ENCODE data around the gene KATNB1. TPM values are rescaled to one million over a fixed set of nuclear protein-coding genes. Genes with fewer than 3 reads are reported as not detected.

Gene KATNB1
- total RNA-seq, 1 experiment from 2014 or later = 37.7 TPM

DNA sequence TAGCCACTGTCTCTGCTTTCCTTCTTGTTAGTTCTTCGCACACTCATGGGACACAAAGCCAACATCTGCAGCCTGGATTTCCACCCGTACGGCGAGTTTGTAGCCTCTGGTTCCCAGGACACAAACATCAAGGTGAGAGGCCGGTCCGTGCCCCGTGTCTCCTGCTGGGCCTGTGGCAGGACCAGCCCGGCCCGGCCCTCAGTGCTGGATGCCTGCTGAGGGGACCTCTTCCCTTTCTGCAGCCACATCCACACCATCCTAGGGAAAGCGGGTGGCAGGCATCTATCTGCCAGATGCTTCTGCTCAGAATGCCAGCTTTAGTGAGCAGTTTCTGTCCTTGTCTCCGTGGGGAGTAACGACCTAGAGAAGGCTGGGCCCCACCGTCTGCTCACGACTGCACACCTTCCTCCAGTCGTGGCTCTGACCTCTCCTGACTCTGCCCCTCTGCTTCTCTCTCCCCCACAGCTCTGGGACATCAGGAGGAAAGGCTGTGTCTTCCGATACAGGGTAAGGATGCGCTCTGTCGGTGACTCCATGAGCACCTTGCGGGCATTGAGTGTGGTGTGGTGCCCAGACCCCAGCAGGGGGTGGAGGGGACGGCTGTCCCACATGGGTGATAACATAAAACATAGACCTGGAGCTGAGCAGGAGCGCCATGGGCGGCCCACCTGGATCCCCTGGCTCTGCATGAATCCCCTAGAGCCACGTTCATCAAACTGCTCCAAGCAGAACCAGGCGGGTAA lies 15.4 kb downstream of the KATNB1 start:
- Histone ChIP-seq H3K27me3 (ENCODE audit: low read length) (no peaks in the 10 kb centered on the region), H3F3A (ENCODE audit: low read length, unreplicated experiment) (no peaks in the 10 kb centered on the region), H2AFZ (ENCODE audit: low read length) (no peak overlapping the region), H3K79me2 (ENCODE audit: low read length) (no peaks in the 10 kb centered on the region), H3K4me3 (ENCODE audit: low read length) (no peak overlapping the region), H3K4me2 (ENCODE audit: low read length) (no peak overlapping the region), H3K9me2 (replicated peaks; ENCODE audit: low read length) (no peaks in the 10 kb centered on the region), H3K36me3 (ENCODE audit: low read depth, low read length) (no peaks in the 10 kb centered on the region), H4K20me1 (ENCODE audit: low read length) (no peaks in the 10 kb centered on the region), H3K4me1 (ENCODE audit: insufficient read depth, low read length) (no peaks in the 10 kb centered on the region), H3K27ac (ENCODE audit: low read length) (no peak overlapping the region), H3K9ac (ENCODE audit: low read length) (no peak overlapping the region), H3K9me3 (ENCODE audit: low read length) (no peaks in the 10 kb centered on the region)
- ChIA-PET CTCF (no interaction called here), POLR2A (ENCODE audit: unreplicated experiment) (no interaction called here)
- DNase-seq = no peak
- no TSS peak for BruUV-seq (replicated peaks)
- TF ChIP-seq, protein P1, sequence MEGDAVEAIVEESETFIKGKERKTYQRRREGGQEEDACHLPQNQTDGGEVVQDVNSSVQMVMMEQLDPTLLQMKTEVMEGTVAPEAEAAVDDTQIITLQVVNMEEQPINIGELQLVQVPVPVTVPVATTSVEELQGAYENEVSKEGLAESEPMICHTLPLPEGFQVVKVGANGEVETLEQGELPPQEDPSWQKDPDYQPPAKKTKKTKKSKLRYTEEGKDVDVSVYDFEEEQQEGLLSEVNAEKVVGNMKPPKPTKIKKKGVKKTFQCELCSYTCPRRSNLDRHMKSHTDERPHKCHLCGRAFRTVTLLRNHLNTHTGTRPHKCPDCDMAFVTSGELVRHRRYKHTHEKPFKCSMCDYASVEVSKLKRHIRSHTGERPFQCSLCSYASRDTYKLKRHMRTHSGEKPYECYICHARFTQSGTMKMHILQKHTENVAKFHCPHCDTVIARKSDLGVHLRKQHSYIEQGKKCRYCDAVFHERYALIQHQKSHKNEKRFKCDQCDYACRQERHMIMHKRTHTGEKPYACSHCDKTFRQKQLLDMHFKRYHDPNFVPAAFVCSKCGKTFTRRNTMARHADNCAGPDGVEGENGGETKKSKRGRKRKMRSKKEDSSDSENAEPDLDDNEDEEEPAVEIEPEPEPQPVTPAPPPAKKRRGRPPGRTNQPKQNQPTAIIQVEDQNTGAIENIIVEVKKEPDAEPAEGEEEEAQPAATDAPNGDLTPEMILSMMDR (conservative IDR thresholded peaks at IDR 0.05; ENCODE audit: low read depth, low read length) = no peak
- TF ChIP-seq EZH2phosphoT487 (IDR thresholded peaks at IDR 0.05; ENCODE audit: borderline replicate concordance, low read length) = no peak
- TF ChIP-seq EZH2 (IDR thresholded peaks at IDR 0.05; ENCODE audit: low read length, unreplicated experiment) = no peak
- intact Hi-C loops (cut with micrococcal nuclease) = no loop called here
- ATAC-seq = no peak

DNA sequence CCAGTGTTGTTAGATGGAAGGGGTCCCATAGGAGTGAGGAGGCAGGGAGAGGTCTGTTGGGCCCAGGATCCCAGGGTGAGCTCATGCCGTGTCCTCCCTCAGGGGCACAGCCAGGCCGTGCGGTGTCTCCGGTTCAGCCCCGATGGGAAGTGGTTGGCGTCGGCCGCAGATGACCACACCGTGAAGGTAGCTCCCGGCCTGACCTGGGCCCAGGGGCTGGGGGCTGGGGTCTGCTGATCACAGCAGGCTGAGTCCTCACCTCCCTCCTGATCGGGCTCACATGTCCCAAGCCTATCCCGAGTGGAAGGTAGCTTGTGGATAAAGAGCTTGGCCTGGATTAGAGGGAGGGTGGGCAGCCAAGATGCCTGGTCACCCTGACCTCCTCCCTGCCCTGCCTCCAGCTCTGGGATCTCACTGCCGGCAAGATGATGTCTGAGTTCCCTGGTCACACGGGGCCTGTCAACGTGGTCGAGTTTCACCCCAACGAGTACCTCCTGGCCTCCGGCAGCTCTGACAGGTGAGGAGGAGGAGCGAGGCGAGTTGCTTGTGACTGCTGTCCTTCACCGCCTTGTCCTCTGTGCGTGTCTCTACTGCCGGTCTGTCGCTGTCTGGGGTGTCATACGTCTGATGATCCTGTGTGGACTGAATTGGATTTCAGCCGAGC lies 16.1 kb downstream of the KATNB1 start:
- no TSS peak for BruUV-seq (replicated peaks)
- CTCF ChIA-PET = no interaction called here

More for the DNA sequence above, 16.1 kb downstream of the KATNB1 start:
- no peaks in the 10 kb centered on the region for H3K9me2 ChIP-seq (replicated peaks; ENCODE audit: low read length)
- H3F3A ChIP-seq (ENCODE audit: low read length, unreplicated experiment) = no peaks in the 10 kb centered on the region
- H3K4me1 ChIP-seq (ENCODE audit: insufficient read depth, low read length) = no peaks in the 10 kb centered on the region
- H3K27ac ChIP-seq (ENCODE audit: low read length) = no peak overlapping the region
- no peaks in the 10 kb centered on the region for H3K79me2 ChIP-seq (ENCODE audit: low read length)
- no peak overlapping the region for H3K4me3 ChIP-seq (ENCODE audit: low read length)
- no peak for TF ChIP-seq EZH2phosphoT487 (IDR thresholded peaks at IDR 0.05; ENCODE audit: borderline replicate concordance, low read length)
- no peak for TF ChIP-seq EZH2 (IDR thresholded peaks at IDR 0.05; ENCODE audit: low read length, unreplicated experiment)
- TF ChIP-seq, protein P1 (conservative IDR thresholded peaks at IDR 0.05; ENCODE audit: low read depth, low read length) = no peak
- no peaks in the 10 kb centered on the region for H3K36me3 ChIP-seq (ENCODE audit: low read depth, low read length)
- no peak overlapping the region for H3K9ac ChIP-seq (ENCODE audit: low read length)
- POLR2A ChIA-PET (ENCODE audit: unreplicated experiment) = no interaction called here
- H2AFZ ChIP-seq (ENCODE audit: low read length) = no peak overlapping the region
- H3K9me3 ChIP-seq (ENCODE audit: low read length) = no peaks in the 10 kb centered on the region
- no peaks in the 10 kb centered on the region for H4K20me1 ChIP-seq (ENCODE audit: low read length)
- H3K27me3 ChIP-seq (ENCODE audit: low read length) = no peaks in the 10 kb centered on the region
- DNase-seq (no peak), ATAC-seq (no peak)
- intact Hi-C loops (cut with micrococcal nuclease) = no loop called here
- no peak overlapping the region for H3K4me2 ChIP-seq (ENCODE audit: low read length)
